GM12878 (cell line): Measurements from ENCODE around the gene SRM. TPM values are rescaled to one million over a fixed set of nuclear protein-coding genes. Genes with fewer than 3 reads are reported as not detected.

Source experiments
- ATAC-seq: fragments of 200-7000 bp; cut with Tn5 transposase; 3 replicates; pipeline ENCODE4 v1.9.1; 2020; ENCODE audit warnings: mild to moderate bottlenecking, moderate library complexity
- BruUV-seq: library from RNA; stranded (reverse); fragments of 400-500 nt; replicated peaks from 2 replicates; lab custom pipeline; 2021; lab: Mats Ljungman, UMichigan
- CTCF ChIA-PET: fragments of 300-600 bp; sonication (Branson Sonifier 250); formaldehyde crosslinking; extraction: SDS; loops from one replicate; lab custom pipeline; 2021; ENCODE audit warnings: inconsistent platforms; lab: Yijun Ruan, JAX
- POLR2A ChIA-PET: fragments of 350-600 bp; formaldehyde crosslinking; extraction: SDS; loops from one replicate; lab custom pipeline; 2021; ENCODE audit warnings: inconsistent platforms; lab: Charles Lee
- RAD21 ChIA-PET: fragments of 300-600 bp; sonication (Branson Sonifier 250); formaldehyde crosslinking; loops from one replicate; lab custom pipeline; 2023; ENCODE audit warnings: antibody characterized with exemption; ENCODE audit not compliant: unreplicated experiment; lab: Charles Lee
- SMC1A ChIA-PET: fragments of 300-600 bp; sonication (Branson Sonifier 250); formaldehyde crosslinking; loops from one replicate; lab custom pipeline; 2023; ENCODE audit not compliant: unreplicated experiment, uncharacterized antibody; lab: Charles Lee
- DNase-seq: peaks from one replicate; pipeline ENCODE4 v3.0.0-alpha.2; 2011; ENCODE audit warnings: low read depth, low spot score
- FAIRE-seq: peaks from 3 replicates; lab custom pipeline; 2011; peaks lifted over from hg19 to GRCh38; lab: Jason Lieb, UNC
- H2AFZ ChIP-seq: 2 replicates; pipeline ENCODE4 v1.6.0; 2011; ENCODE audit warnings: low read depth, low read length, control low read depth; ENCODE audit not compliant: control insufficient read depth
- H3K27ac ChIP-seq: 2 replicates; pipeline ENCODE4 v1.5.1; 2011; ENCODE audit warnings: control low read depth; ENCODE audit not compliant: control insufficient read depth, insufficient read depth
- H3K27me3 ChIP-seq, 2 experiments: replicated peaks in 1 of 2; 2 replicates each; pipeline versions ENCODE4 v1.6.0 to v1.6.1; 2011; ENCODE audit warnings: low read length in 1 of 2; ENCODE audit not compliant: control insufficient read depth in 2 of 2, insufficient read depth in 2 of 2
- H3K36me3 ChIP-seq, 2 experiments: 2 replicates each; pipeline ENCODE4 v1.5.1; 2011; ENCODE audit warnings: low read length in 1 of 2; ENCODE audit not compliant: control insufficient read depth in 2 of 2, insufficient read depth in 2 of 2
- H3K4me1 ChIP-seq: 2 replicates; pipeline ENCODE4 v1.6.1; 2011; ENCODE audit warnings: mild to moderate bottlenecking, low read length, moderate library complexity, mixed read lengths; ENCODE audit not compliant: control insufficient read depth, insufficient read depth
- H3K4me2 ChIP-seq: 2 replicates; pipeline ENCODE4 v1.6.0; 2011; ENCODE audit warnings: control low read depth; ENCODE audit not compliant: control insufficient read depth, insufficient read depth
- H3K4me3 ChIP-seq: fragments of 200-600 bp; sonication (generic); 2 replicates; pipeline ENCODE4 v1.5.1; 2016
- H3K79me2 ChIP-seq: 2 replicates; pipeline ENCODE4 v1.6.0; 2011; ENCODE audit warnings: low read length; ENCODE audit not compliant: control insufficient read depth, insufficient read depth
- H3K9ac ChIP-seq: 2 replicates; pipeline ENCODE4 v1.8.0; 2011; ENCODE audit warnings: low read length, control low read depth, mixed read lengths; ENCODE audit not compliant: control insufficient read depth, insufficient read depth
- H3K9me3 ChIP-seq: replicated peaks from 3 replicates; pipeline ENCODE4 v1.5.1; 2011; ENCODE audit warnings: mild to moderate bottlenecking, low read length; ENCODE audit not compliant: control insufficient read depth, insufficient read depth
- H4K20me1 ChIP-seq: 2 replicates; pipeline ENCODE4 v1.6.0; 2011; ENCODE audit not compliant: control insufficient read depth, insufficient read depth
- WGBS: methylation state at CpG from one replicate; pipeline ENCODE4 v1.1.6; 2016; ENCODE audit warnings: low lambda C conversion rate; ENCODE audit not compliant: insufficient replicate concordance, insufficient coverage; ENCODE audit errors: missing lambda C conversion rate; 5-methylcytosine and 5-hydroxymethylcytosine counted together
- in situ Hi-C: fragments of 300-500 bp; cut with MboI; formaldehyde crosslinking; loops from 9 replicates; pipeline ENCODE4 v1.14.3; 2018; ENCODE audit warnings: mixed read lengths
- intact Hi-C: fragments of 100-400 bp; cut with micrococcal nuclease; formaldehyde crosslinking; loops from one replicate; pipeline ENCODE4 v1.14.2; 2022; ENCODE audit not compliant: unreplicated experiment
- polyA plus RNA-seq, 11 experiments: library from polyadenylated mRNA; depleted of rRNA in 4 of 11; unstranded in 6 of 11; stranded (reverse) in 5 of 11; fragments of >200 nt; fragmentation: Nextera tagmentation in 4 of 11; fragmentation: Illumina TruSeq in 1 of 11; extraction: Ambion mirVana in 4 of 11; extraction: Trizol in 1 of 11; gene quantifications; 1 replicate in 1 of 11; 2 replicates in 10 of 11; pipeline versions ENCODE4 v1.2.1 to v1.2.3, GENCODE V29; 2011 to 2016; ENCODE audit warnings: inconsistent platforms in 2 of 11, missing spikeins in 2 of 11, low read depth in 1 of 11
- total RNA-seq, 4 experiments: library from RNA; depleted of rRNA in 3 of 4; stranded (reverse); fragments of >200 nt in 3 of 4; fragmentation: Illumina TruSeq in 1 of 4; extraction: Trizol in 1 of 4; gene quantifications; 2 replicates each; pipeline versions ENCODE4 v1.2.1 to v1.2.3, GENCODE V29; 2013 to 2021
- TF ChIP-seq, protein P1 (sequence below): fragments of 450-650 bp; IDR thresholded peaks from 2 replicates; pipeline ENCODE4 v1.6.1; 2018; ENCODE audit warnings: borderline replicate concordance, mild to moderate bottlenecking; ENCODE audit not compliant: partially characterized antibody

SRM gene
- total and polyA plus RNA-seq, 10 of the 15 experiments (the other 5 are each of a cell fraction or from before 2014, with no cell fraction given), result 16.7 to 255 (median 81.2) TPM

DNA sequence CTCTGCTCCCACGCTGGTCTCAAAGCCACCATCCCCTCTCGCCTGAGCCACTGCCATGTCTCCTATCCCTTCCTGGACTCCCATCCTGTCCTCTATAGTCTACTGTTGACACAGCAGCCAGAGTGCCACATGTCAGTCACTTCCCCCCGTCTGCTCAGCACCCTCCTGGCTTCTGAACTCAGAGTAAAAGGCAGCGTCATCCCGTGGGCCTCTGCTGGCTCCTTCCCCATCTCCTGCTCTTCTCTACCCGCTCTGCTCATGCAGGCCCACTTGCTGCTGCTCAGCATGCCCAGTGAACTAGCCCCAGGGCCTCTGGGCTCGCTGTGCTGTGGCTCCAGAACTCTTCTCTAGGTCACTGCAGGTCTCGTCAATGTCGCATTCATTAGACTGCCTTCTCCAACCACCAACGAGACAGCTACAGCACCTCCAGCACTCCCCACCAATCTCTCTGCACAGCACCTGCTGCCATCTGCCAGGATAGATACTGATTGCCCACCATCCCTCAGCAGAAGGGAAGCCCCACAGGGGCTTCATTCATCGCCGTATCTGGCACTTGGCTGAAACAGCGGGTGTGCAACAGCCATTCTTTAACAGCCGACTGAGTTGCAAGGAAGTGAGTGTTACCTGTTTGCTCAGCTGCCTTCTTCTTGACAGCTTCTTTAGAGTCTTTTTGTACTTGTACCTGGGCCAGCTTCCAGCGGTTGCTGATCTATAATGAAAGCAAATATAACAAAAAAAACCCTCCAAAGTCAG, 11.8 kb upstream of the SRM start:
- Histone ChIP-seq H2AFZ (no peak overlapping the region), H3K9me3 (no peaks in the 10 kb centered on the region), H3K4me1 (peaks cover 13% of the 10 kb centered on the region), H4K20me1 (no peaks in the 10 kb centered on the region), H3K79me2 (no peaks in the 10 kb centered on the region), H3K36me3 (peaks cover 36 to 40% of the 10 kb centered on the region in 2 experiments), H3K27me3 (no peaks in the 10 kb centered on the region), H3K27ac (no peak overlapping the region), H3K4me3 (no peak overlapping the region), H3K9ac (no peak overlapping the region), H3K4me2 (no peak overlapping the region)
- ChIA-PET SMC1A (interaction anchor here (1.4 to 2.7 kb wide), 3 partner anchors 27 to 106 kb away, joined by 3 to 35 read pairs (median 11); partner anchors contain the start of gene EXOSC10), POLR2A (interaction anchor here (1.1 kb wide), 1 partner anchor 11 kb away, joined by 3 read pairs; no protein-coding TSS in a partner anchor), RAD21 (interaction anchor here (4.6 kb wide), 1 partner anchor 34 kb away, joined by 52 read pairs; no protein-coding TSS in a partner anchor), CTCF (interaction anchor here (1.1 to 6.3 kb wide), 4 partner anchors 10 to 34 kb away, joined by 5 to 57 read pairs (median 8); partner anchors contain the start of gene SRM)
- BruUV-seq, result no TSS peak
- TF ChIP-seq, protein P1, sequence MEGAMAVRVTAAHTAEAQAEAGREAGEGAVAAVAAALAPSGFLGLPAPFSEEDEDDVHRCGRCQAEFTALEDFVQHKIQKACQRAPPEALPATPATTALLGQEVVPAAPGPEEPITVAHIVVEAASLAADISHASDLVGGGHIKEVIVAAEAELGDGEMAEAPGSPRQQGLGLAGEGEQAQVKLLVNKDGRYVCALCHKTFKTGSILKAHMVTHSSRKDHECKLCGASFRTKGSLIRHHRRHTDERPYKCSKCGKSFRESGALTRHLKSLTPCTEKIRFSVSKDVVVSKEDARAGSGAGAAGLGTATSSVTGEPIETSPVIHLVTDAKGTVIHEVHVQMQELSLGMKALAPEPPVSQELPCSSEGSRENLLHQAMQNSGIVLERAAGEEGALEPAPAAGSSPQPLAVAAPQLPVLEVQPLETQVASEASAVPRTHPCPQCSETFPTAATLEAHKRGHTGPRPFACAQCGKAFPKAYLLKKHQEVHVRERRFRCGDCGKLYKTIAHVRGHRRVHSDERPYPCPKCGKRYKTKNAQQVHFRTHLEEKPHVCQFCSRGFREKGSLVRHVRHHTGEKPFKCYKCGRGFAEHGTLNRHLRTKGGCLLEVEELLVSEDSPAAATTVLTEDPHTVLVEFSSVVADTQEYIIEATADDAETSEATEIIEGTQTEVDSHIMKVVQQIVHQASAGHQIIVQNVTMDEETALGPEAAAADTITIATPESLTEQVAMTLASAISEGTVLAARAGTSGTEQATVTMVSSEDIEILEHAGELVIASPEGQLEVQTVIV, result no peak
- 53% methylated on average over 15 of the region's 15 CpGs for WGBS
- DNase-seq, result no peak
- intact Hi-C loops (loop anchor here (1.0 kb wide), 1 partner anchor 34 kb away; no protein-coding TSS in a partner anchor), in situ Hi-C loops (no loop called here)
- ATAC-seq, result no peak
- FAIRE-seq, result no peak
